GM18498 (cell line): Measurements from ENCODE around the gene PELI2.

Source experiments
- ATAC-seq: cut with Tn5 transposase; IDR thresholded peaks from one replicate; pipeline ENCODE4 v1.9.1; 2021; ENCODE audit warnings: mild to moderate bottlenecking, moderate library complexity; ENCODE audit not compliant: unreplicated experiment

Gene PELI2

GRCh38 chr14:56119201-56119981 lies 1.2 kb downstream of the PELI2 start:
- ATAC-seq: peak; percentile 19

- no peak for ATAC-seq
Observed at GRCh38 chr14:56120091-56120691, 2.0 kb downstream of the PELI2 start.

GRCh38 chr14:56121816-56122215 lies 3.6 kb downstream of the PELI2 start:
- ATAC-seq: no peak

GRCh38 chr14:56122301-56122700 lies 4.1 kb downstream of the PELI2 start:
- ATAC-seq: no peak

GRCh38 chr14:56124327-56124726 lies 6.1 kb downstream of the PELI2 start:
- ATAC-seq: no peak

- no peak for ATAC-seq
Observed at GRCh38 chr14:56125772-56126636, 7.8 kb downstream of the PELI2 start.

- no peak for ATAC-seq
Observed at GRCh38 chr14:56126637-56126913, 8.4 kb downstream of the PELI2 start.

- no peak for ATAC-seq
Observed at GRCh38 chr14:56127156-56127555, 8.9 kb downstream of the PELI2 start.

- ATAC-seq: no peak
Observed at GRCh38 chr14:56129092-56129491, 10.9 kb downstream of the PELI2 start.

- no peak for ATAC-seq
Observed at GRCh38 chr14:56129933-56130332, 11.7 kb downstream of the PELI2 start.

GRCh38 chr14:56131004-56131864 lies 13.0 kb downstream of the PELI2 start:
- ATAC-seq: no peak

GRCh38 chr14:56131865-56132833 lies 13.9 kb downstream of the PELI2 start:
- no peak for ATAC-seq

- no peak for ATAC-seq
Observed at GRCh38 chr14:56133547-56133946, 15.3 kb downstream of the PELI2 start.

- ATAC-seq: no peak
Observed at GRCh38 chr14:56135001-56135400, 16.8 kb downstream of the PELI2 start.

GRCh38 chr14:56135668-56136067 lies 17.5 kb downstream of the PELI2 start:
- no peak for ATAC-seq

GRCh38 chr14:56136571-56137452 lies 18.6 kb downstream of the PELI2 start:
- ATAC-seq: no peak

GRCh38 chr14:56137453-56137807 lies 19.2 kb downstream of the PELI2 start:
- no peak for ATAC-seq

GRCh38 chr14:56137849-56138248 lies 19.6 kb downstream of the PELI2 start:
- no peak for ATAC-seq

GRCh38 chr14:56138928-56139327 lies 20.7 kb downstream of the PELI2 start:
- no peak for ATAC-seq
